CD8-positive, alpha-beta memory T cell (primary cell): ENCODE data around the gene PARP15. TPM values are rescaled to one million over a fixed set of nuclear protein-coding genes. Genes with fewer than 3 reads are reported as not detected.

ENCODE experiments used
- CTCF ChIA-PET: fragments of 350-600 bp; sonication (Branson Sonifier 250); formaldehyde crosslinking; loops from one replicate; lab custom pipeline; 2021; ENCODE audit warnings: antibody characterized with exemption; lab: Charles Lee
- POLR2A ChIA-PET: fragments of 350-600 bp; sonication (Branson Sonifier 250); formaldehyde crosslinking; loops from one replicate; lab custom pipeline; 2021; ENCODE audit warnings: antibody characterized with exemption; lab: Charles Lee
- DNase-seq, 5 donors: peaks; one replicate each; pipeline versions ENCODE4 v3.0.0 to v3.0.0-alpha.2; 2020 to 2022; ENCODE audit warnings: mixed read lengths in 1 of 5
- H3K27ac ChIP-seq: one replicate; pipeline ENCODE4 v1.7.0; 2013; ENCODE audit warnings: low read depth, mild to moderate bottlenecking, low read length, moderate library complexity
- H3K27me3 ChIP-seq: 2 replicates; pipeline ENCODE4 v1.7.0; 2013; ENCODE audit warnings: low read length, mild to moderate bottlenecking; ENCODE audit not compliant: insufficient read depth, poor library complexity, severe bottlenecking
- H3K36me3 ChIP-seq: 2 replicates; pipeline ENCODE4 v1.7.0; 2013; ENCODE audit warnings: mild to moderate bottlenecking, low read length, moderate library complexity; ENCODE audit not compliant: insufficient read depth
- H3K4me1 ChIP-seq: 2 replicates; pipeline ENCODE4 v1.7.0; 2013; ENCODE audit warnings: mild to moderate bottlenecking, low read length, moderate library complexity; ENCODE audit not compliant: insufficient read depth
- H3K4me3 ChIP-seq: 2 replicates; pipeline ENCODE4 v1.7.0; 2013; ENCODE audit warnings: mild to moderate bottlenecking, low read length
- H3K9me3 ChIP-seq: 2 replicates; pipeline ENCODE4 v1.7.0; 2013; ENCODE audit warnings: mild to moderate bottlenecking, low read length
- H3K27ac Mint-ChIP-seq, 8 donors: one replicate each; pipeline ENCODE4 v1.8.0; 2020 to 2021; ENCODE audit warnings: mixed read lengths in 8 of 8, mild to moderate bottlenecking in 6 of 8, inconsistent platforms in 3 of 8, moderate library complexity in 3 of 8
- H3K27me3 Mint-ChIP-seq, 2 donors: one replicate each; pipeline ENCODE4 v1.8.0; 2020 to 2021; ENCODE audit warnings: mixed read lengths in 2 of 2, mild to moderate bottlenecking in 1 of 2, moderate library complexity in 1 of 2
- H3K36me3 Mint-ChIP-seq, 3 donors: one replicate each; pipeline ENCODE4 v1.8.0; 2020 to 2021; ENCODE audit warnings: mixed read lengths in 3 of 3, inconsistent platforms in 1 of 3, mild to moderate bottlenecking in 1 of 3
- H3K4me1 Mint-ChIP-seq, 3 donors: one replicate each; pipeline ENCODE4 v1.8.0; 2020 to 2021; ENCODE audit warnings: mixed read lengths in 3 of 3, inconsistent platforms in 1 of 3, mild to moderate bottlenecking in 1 of 3
- H3K4me3 Mint-ChIP-seq, 7 donors: one replicate each; pipeline ENCODE4 v1.8.0; 2020 to 2021; ENCODE audit warnings: mixed read lengths in 7 of 7, mild to moderate bottlenecking in 6 of 7, moderate library complexity in 4 of 7, inconsistent platforms in 2 of 7
- H3K9me3 Mint-ChIP-seq, 5 donors: one replicate each; pipeline ENCODE4 v1.8.0; 2020 to 2022; ENCODE audit warnings: mixed read lengths in 5 of 5, mild to moderate bottlenecking in 3 of 5, moderate library complexity in 2 of 5, inconsistent platforms in 1 of 5
- polyA plus RNA-seq: library from polyadenylated mRNA; unstranded; fragments of 300-500 nt; fragmentation: Illumina TruSeq; gene quantifications from one replicate; pipeline ENCODE4 v1.2.3, GENCODE V29; 2021
- total RNA-seq, 2 experiments: library from RNA; stranded (reverse); gene quantifications; one replicate each; pipeline ENCODE4 v1.2.3, GENCODE V29; 2021

PARP15 gene
- total and polyA plus RNA-seq, 3 experiments from 2014 or later: 8.5 to 13.9 (median 12.7) TPM

DNA sequence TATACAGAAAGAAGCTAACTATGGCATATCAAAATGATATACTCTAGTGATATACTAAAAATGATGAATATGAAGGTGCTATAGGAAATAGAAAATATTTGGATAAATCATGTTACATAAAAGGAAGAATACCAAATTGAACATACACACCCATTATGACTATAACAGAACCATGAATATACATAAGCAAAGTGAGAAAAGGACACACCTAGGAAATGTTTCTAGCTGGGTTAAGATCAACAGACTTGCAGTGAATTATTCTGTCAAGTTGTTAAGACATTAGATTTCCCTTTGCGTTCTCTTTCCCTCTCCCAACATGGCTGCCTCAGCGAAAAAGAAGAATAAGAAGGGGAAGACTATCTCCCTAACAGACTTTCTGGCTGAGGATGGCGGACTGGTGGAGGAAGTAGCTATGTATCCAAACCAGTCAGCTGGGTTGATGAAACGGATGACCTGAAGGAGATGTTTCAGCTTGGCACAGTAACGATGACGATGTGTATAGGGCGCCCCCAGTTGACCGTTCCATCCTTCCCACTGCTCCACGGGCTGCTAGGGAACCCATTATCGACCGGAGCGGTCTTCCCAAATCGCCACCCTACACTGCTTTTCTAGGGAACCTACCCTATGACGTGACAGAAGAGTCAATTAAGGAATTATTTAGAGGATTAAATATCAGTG is 83.0 kb downstream of the PARP15 start:
- no peak overlapping the region for H3K27ac ChIP-seq
- no peaks in the 10 kb centered on the region for H3K36me3 Mint-ChIP-seq
- H3K4me3 ChIP-seq: no peak overlapping the region
- no peak overlapping the region for H3K4me3 Mint-ChIP-seq
- H3K9me3 ChIP-seq: no peaks in the 10 kb centered on the region
- no peak for DNase-seq
- POLR2A ChIA-PET: no interaction called here
- no peaks in the 10 kb centered on the region for H3K36me3 ChIP-seq
- H3K27me3 Mint-ChIP-seq: peaks cover 0 to 5% of the 10 kb centered on the region in 2 donors
- H3K9me3 Mint-ChIP-seq: no peaks in the 10 kb centered on the region
- CTCF ChIA-PET: interaction anchor here (0.8 kb wide), 1 partner anchor 19 kb away, joined by 4 read pairs; no protein-coding TSS in a partner anchor
- H3K27ac Mint-ChIP-seq: peak overlapping the region in 1 of 8 donors; percentile 34
- H3K27me3 ChIP-seq: no peaks in the 10 kb centered on the region
- no peaks in the 10 kb centered on the region for H3K4me1 ChIP-seq
- H3K4me1 Mint-ChIP-seq: peaks cover 6 to 14% (median 6%) of the 10 kb centered on the region in 3 donors

DNA sequence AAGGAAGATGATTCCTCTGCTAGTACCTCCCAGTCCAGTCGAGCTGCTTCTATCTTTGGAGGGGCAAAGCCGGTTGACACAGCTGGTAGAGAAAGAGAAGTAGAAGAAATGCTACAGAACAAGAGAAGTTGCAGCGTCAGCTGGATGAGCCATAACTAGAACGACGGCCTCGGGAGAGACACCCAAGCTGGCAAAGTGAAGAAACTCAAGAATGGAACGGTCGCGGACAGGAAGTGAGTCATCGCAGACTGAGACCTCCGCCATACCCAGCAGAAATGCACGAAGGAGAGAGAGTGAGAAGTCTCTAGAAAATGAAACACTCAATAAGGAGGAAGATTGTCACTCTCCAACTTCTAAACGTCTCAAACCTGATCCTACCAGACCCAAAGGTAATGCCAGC is 84.2 kb downstream of the PARP15 start:
- Mint-ChIP-seq H3K27ac (peak overlapping the region in 1 of 8 donors; percentile 64), H3K4me1 (peaks cover 6 to 14% (median 6%) of the 10 kb centered on the region in 3 donors), H3K36me3 (no peaks in the 10 kb centered on the region), H3K9me3 (no peaks in the 10 kb centered on the region), H3K4me3 (peak overlapping the region; percentile 20 to 73 (median 61)), H3K27me3 (peaks cover 1 to 5% of the 10 kb centered on the region in 2 donors)
- Histone ChIP-seq H3K4me3 (no peak overlapping the region), H3K27ac (no peak overlapping the region), H3K9me3 (no peaks in the 10 kb centered on the region), H3K4me1 (no peaks in the 10 kb centered on the region), H3K36me3 (no peaks in the 10 kb centered on the region), H3K27me3 (no peaks in the 10 kb centered on the region)
- POLR2A ChIA-PET: no interaction called here
- CTCF ChIA-PET: interaction anchor here (0.8 kb wide), 1 partner anchor 10 kb away, joined by 4 read pairs; no protein-coding TSS in a partner anchor
- no peak for DNase-seq

DNA sequence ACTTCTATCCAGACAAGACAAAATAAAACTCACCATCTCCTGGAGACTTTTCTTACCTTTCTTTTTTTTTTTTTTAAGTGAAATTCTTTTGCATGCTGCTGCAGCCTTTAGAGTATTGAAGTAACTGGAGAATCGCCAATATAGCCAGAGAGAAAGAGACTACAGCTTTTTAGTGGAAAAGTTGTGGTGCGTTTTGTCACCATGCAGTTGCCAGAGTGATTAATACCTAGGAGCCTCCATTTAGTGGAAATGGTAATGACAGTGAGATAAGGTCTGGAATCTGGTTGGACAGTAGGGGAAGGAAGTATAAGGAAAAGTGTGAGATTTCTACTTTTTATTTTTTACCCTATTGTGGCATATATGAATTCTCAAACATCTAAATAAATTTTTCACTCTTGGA is 85.1 kb downstream of the PARP15 start:
- no peak for DNase-seq
- H3K27me3 Mint-ChIP-seq: peaks cover 1 to 5% of the 10 kb centered on the region in 2 donors
- Histone ChIP-seq H3K27me3 (no peaks in the 10 kb centered on the region), H3K4me3 (no peak overlapping the region), H3K9me3 (no peaks in the 10 kb centered on the region), H3K27ac (no peak overlapping the region), H3K36me3 (no peaks in the 10 kb centered on the region), H3K4me1 (no peaks in the 10 kb centered on the region)
- no peak overlapping the region for H3K4me3 Mint-ChIP-seq
- ChIA-PET POLR2A (interaction anchor here (0.6 kb wide), 1 partner anchor 278 kb away, joined by 3 read pairs; the partner anchor contains the start of gene FAM162A), CTCF (interaction anchor here (0.8 kb wide), 1 partner anchor 9 kb away, joined by 4 read pairs; no protein-coding TSS in a partner anchor)
- no peaks in the 10 kb centered on the region for H3K36me3 Mint-ChIP-seq
- peaks cover 6 to 14% (median 6%) of the 10 kb centered on the region in 3 donors for H3K4me1 Mint-ChIP-seq
- peak overlapping the region in 1 of 8 donors; percentile 10 for H3K27ac Mint-ChIP-seq
- H3K9me3 Mint-ChIP-seq: no peaks in the 10 kb centered on the region

DNA sequence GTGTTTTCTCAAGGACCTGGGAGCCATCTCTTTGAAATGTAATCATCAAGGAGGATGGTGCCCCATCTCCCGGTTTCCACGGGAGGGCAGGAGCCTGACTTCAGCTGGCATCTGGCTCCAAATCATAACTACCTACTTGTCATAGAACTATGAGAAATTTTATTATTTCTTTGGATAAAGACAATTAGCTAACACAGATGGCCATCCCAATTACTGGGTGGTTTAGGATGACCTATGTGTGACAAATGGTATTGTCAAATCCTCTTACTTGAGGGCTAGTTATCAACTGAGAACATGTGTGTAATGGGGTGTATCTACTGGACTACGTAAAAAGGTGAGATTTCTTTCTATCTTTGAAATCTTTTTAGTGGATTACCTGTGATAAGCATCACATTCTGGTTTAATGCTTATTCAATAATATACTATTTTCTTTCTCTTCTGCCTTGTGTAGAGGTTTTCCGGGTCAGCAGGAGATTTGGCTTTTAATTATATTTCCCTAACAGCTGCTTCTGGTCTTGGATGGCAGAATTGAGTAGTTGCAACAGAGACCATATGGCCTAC is 87.9 kb downstream of the PARP15 start:
- DNase-seq: no peak
- POLR2A ChIA-PET: no interaction called here
- Histone ChIP-seq H3K4me1 (no peaks in the 10 kb centered on the region), H3K36me3 (no peaks in the 10 kb centered on the region), H3K27me3 (no peaks in the 10 kb centered on the region), H3K27ac (no peak overlapping the region), H3K9me3 (no peaks in the 10 kb centered on the region), H3K4me3 (no peak overlapping the region)
- Mint-ChIP-seq H3K36me3 (peaks cover 0 to 4% (median 0%) of the 10 kb centered on the region in 3 donors), H3K9me3 (peaks cover 0 to 3% (median 0%) of the 10 kb centered on the region in 5 donors), H3K4me1 (peaks cover 6 to 14% (median 6%) of the 10 kb centered on the region in 3 donors), H3K27me3 (peaks cover 0 to 3% of the 10 kb centered on the region in 2 donors), H3K27ac (no peak overlapping the region), H3K4me3 (no peak overlapping the region)
- CTCF ChIA-PET: no interaction called here

DNA sequence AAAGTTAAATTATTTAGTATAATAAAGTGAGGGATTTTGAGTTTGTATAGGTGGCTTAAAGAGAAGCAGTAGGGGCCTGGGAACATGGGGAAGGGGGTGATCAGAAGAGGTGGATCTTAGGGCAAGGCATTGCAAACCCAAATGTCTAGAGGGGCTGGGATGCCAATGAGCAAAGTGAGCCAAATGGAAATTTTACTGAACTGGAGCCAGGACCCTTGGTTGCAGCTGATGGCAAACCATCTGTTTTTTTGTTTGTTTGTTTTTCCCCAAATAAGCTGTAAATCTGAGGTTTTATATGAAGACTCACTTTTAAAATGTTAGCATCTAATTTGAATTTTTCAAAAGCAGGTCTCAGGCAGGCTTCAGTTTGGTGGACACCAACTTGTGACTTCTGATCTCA is 88.4 kb downstream of the PARP15 start:
- Histone ChIP-seq H3K4me3 (no peak overlapping the region), H3K4me1 (no peaks in the 10 kb centered on the region), H3K27me3 (no peaks in the 10 kb centered on the region), H3K27ac (no peak overlapping the region), H3K9me3 (no peaks in the 10 kb centered on the region), H3K36me3 (no peaks in the 10 kb centered on the region)
- H3K9me3 Mint-ChIP-seq: peaks cover 0 to 3% (median 0%) of the 10 kb centered on the region in 5 donors
- no peak overlapping the region for H3K27ac Mint-ChIP-seq
- CTCF ChIA-PET: interaction anchor here (1.0 to 1.1 kb wide), 2 partner anchors 13 to 14 kb away, joined by 3 to 4 read pairs; no protein-coding TSS in a partner anchor
- H3K4me1 Mint-ChIP-seq: peaks cover 6 to 12% (median 6%) of the 10 kb centered on the region in 3 donors
- DNase-seq: no peak
- H3K27me3 Mint-ChIP-seq: peaks cover 0 to 3% of the 10 kb centered on the region in 2 donors
- peaks cover 0 to 4% (median 0%) of the 10 kb centered on the region in 3 donors for H3K36me3 Mint-ChIP-seq
- H3K4me3 Mint-ChIP-seq: no peak overlapping the region
- POLR2A ChIA-PET: no interaction called here

DNA sequence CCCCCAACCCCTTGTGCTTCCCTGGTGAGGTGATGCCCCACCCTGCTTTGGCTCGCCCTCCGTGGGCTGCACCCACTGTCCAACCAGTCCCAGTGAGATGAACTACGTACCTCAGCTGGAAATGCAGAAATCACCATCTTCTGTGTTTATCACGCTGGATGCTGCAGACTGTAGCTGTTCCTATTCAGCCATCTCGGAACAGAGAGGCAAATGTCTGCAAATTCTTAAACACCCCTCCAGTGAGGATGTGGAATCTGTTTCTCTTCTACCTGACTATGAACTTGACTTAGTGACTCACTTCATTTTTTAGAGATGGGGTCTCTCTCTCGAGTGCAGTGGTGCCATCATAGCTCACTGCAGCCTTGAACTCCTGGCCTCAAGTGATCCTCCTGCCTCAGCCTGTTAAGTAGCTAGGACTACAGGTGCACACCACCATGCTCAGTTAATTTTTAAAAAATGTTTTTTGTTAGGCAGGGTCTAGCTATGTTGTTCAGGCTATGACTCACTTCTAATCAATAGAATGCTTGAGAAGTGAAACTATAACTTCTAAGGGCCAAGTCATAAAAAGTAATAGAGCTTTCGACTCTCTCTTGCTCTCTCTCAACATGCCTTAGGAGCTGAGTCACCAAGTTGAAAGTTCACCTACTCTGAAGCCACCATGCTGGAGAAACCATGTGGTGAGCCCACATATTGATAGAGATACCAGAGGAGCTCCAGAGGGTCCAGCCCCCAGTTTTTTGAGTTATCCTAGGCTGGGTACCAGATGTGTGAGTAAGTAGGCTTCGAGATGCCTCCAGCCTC is 91.7 kb downstream of the PARP15 start:
- Mint-ChIP-seq H3K4me3 (no peak overlapping the region), H3K36me3 (peaks cover 0 to 4% (median 0%) of the 10 kb centered on the region in 3 donors), H3K4me1 (no peaks in the 10 kb centered on the region), H3K9me3 (peaks cover 0 to 3% (median 0%) of the 10 kb centered on the region in 5 donors), H3K27me3 (peaks cover 0 to 3% of the 10 kb centered on the region in 2 donors), H3K27ac (peak overlapping the region in 1 of 8 donors; percentile 25)
- no peaks in the 10 kb centered on the region for H3K36me3 ChIP-seq
- ChIA-PET CTCF (interaction anchor here (1.0 to 1.6 kb wide), 3 partner anchors 10 to 108 kb away, joined by 3 to 6 read pairs (median 3); no protein-coding TSS in a partner anchor), POLR2A (no interaction called here)
- H3K27me3 ChIP-seq: no peaks in the 10 kb centered on the region
- H3K4me3 ChIP-seq: no peak overlapping the region
- no peaks in the 10 kb centered on the region for H3K9me3 ChIP-seq
- no peaks in the 10 kb centered on the region for H3K4me1 ChIP-seq
- no peak overlapping the region for H3K27ac ChIP-seq
- no peak for DNase-seq

DNA sequence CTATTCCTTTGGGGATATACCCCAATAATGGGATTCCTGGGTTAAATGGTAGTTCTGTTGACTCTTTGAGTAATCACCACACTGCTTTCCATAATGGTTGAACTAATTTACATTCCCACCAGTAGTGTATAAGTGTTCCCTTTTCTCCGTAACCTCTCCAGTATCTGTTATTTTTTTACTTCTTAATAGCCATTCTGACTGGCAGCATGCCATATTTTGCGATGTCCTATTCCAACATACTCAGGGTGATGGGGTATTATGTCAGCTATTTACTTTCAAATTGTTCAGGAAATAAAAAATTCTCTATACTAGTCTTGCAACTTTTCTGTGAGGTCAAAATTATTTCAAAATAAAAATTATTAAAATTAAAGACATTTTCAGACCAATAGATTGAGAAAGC is 94.1 kb downstream of the PARP15 start:
- ChIA-PET POLR2A (no interaction called here), CTCF (interaction anchor here (0.9 kb wide), 1 partner anchor 10 kb away, joined by 4 read pairs; no protein-coding TSS in a partner anchor)
- H3K4me3 Mint-ChIP-seq: no peak overlapping the region
- peaks cover 0 to 3% (median 0%) of the 10 kb centered on the region in 5 donors for H3K9me3 Mint-ChIP-seq
- H3K36me3 ChIP-seq: no peaks in the 10 kb centered on the region
- H3K27me3 ChIP-seq: no peaks in the 10 kb centered on the region
- peaks cover 0 to 4% (median 1%) of the 10 kb centered on the region in 3 donors for H3K36me3 Mint-ChIP-seq
- H3K27ac Mint-ChIP-seq: no peak overlapping the region
- H3K9me3 ChIP-seq: no peaks in the 10 kb centered on the region
- H3K27me3 Mint-ChIP-seq: peaks cover 0 to 2% of the 10 kb centered on the region in 2 donors
- H3K4me3 ChIP-seq: no peak overlapping the region
- H3K4me1 ChIP-seq: no peaks in the 10 kb centered on the region
- no peak overlapping the region for H3K27ac ChIP-seq
- DNase-seq: no peak
- no peaks in the 10 kb centered on the region for H3K4me1 Mint-ChIP-seq
